ENCODE results near the gene TPM4.
"Not testable (repeated sequence)": the region's sequence is repeated elsewhere in the genome, so short reads cannot be mapped to it uniquely, and the experiment has no call there.

The TPM4 gene

DNA sequence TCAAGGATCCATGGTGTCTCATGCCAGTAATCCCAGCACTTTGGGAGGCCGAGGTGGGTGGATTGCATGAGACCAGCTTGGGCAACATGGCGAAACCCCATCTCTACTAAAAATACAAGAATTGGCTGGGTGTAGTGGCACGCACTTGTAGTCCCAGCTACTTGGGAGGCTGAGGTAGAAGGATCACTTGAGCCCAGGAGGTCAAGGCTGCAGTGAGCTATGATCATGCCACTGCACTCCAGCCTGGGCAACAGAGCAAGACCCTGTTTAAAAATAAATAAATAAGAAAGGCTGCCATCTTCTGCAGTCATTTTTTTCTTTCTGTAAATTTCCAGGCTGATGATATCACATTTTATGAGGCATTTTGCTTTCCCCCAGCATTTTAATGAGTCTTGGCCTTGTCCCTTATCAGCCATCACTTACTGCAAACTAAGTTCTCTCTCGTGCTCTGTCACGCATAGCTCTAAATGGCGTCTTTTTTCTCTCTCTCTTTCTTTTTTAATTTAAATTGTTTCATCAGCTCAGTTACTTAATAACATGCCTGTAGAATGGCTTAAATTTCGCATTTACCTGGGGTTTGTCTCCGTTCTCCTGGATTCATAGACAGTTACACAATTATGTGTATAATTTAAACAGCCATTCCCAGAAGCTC, 23.1 kb downstream of the TPM4 start:
- not testable (repeated sequence) for DNase-seq

DNA sequence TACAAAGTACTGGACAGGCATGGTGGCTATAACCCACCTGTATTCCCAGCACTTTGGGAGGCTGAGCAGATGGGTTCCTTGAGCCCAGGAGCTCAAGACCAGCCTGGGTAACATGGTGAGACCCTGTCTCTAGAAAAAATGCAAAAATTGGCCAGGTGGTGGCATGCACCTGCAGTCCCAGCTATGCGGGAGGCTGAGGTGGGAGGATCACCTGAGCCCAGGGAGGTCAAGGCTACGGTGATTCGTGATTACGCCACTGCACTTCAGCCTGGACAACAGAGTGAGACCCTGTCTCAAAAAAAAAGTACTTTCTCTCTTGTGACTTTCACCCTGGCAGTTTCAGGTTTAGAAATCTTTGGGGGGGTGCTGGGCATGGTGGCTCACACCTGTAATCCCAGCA, 24.2 kb downstream of the TPM4 start:
- no peak for DNase-seq

DNA sequence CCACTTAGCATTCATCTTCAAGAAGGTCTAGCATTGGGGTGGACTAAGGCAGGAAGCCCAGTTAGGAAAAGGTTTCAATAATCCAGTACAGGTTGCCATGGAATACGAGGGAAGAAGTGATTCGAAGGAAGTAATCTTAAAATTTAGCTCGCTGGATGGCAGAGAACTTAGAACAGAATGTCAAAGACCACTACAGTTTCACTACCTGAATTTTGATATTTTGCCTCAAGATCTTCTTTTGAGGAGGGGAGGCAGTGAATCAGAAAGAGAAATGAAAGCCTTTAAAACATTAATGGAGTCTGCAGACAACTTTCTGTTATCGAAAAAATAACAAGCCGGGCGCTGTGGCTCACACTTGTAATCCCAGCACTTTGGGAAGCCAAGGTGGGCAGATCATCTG, 28.4 kb downstream of the TPM4 start:
- no peak for DNase-seq

DNA sequence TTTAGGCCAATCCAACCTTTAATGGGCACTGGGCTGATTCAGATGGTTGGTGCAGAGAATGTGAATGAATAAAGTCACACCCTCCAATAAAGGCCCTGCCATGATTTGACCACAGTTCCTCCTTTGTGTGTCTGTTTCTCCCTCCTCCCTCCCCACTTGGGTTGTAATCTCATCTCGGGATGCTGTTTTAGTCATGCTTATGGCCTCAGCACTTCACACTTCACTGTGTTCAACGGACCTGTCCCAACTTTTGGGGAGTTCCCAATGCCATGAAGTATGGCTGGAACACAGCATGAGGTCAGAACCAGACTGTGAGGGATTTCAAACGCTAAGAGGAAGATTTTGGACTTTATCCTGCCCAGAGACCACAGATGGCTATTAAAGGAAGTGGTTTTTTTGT, 29.8 kb downstream of the TPM4 start:
- peak; percentile 89 to 97 (median 93) for DNase-seq

DNA sequence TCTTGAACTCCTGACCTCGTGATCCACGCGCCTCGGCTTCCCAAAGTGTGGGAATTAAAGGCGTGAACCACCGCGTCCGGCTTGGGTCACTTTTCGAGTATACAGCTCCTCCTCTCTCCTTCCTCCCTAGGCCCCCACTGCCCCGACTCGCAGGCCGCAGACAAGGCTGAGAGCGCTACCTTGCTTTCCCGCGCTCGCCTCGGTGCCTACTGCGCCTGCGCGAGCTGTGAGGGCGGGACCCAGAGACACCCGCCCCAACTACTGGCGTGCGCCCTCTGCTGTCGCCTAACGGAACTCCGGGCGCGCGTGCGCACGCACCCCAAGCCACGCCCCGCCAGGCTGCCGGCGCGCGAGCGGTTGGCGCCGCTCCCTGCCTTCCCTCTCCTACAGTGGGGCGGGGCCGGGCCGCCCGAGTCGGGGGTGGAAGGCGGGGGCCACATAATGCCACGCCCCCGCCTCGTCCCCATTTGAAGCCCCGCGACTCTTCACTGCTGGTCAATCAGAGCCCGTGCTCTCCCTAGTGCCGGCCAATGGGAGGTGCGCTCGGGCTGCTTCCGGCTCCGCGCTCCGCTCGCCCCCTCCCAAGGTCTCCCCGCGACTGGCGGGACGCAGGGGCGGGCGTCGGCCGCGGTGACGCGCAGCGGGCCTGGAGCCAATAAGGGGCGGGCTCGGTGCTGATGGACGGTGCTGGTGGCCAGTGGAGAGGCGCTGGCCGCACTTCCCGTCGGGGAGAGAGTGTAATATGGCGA, 35.0 kb downstream of the TPM4 start, which contains the start of gene RAB8A:
TSS of gene RAB8A (plus strand) at position 730 of the 749 bp plus-strand sequence. CDS start at position 743, 13 bp downstream.
- peak; percentile 100 for DNase-seq

DNA sequence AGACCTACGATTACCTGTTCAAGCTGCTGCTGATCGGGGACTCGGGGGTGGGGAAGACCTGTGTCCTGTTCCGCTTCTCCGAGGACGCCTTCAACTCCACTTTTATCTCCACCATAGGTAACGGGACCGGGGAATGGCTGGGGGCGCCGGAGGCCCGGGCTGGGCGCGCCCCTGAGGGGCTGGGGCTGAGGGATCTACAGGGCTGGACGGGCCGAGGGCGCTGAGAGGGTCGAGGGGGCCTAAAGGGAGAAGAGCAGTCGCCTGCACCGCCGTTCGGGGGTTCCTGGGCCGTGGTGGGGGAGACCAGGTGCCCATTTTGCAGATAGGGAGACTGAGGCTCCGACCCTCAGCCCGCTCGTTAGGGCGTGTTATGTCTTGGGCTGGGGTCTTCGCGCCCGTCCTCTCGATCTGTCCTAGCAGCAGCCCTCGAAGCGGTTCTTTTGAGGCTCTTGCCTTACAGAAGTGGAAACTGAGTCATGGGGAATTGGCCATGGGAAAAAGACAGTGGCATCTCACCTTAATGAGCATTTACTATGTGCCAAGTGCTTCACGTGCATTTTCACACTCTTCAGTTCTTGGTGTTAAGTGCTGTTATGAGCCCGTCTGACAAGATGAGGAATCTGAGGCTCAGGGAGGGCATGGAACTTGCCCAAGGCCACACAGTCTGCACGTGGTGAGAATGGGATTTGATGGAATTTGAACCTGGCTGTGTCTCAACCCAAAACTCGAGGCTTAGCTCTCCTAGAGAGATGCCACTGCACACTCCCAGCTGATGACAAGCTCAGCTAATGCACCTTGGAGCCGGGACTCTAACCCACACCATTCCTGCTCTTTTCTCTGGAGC, 35.8 kb downstream of the TPM4 start:
- no peak for DNase-seq

DNA sequence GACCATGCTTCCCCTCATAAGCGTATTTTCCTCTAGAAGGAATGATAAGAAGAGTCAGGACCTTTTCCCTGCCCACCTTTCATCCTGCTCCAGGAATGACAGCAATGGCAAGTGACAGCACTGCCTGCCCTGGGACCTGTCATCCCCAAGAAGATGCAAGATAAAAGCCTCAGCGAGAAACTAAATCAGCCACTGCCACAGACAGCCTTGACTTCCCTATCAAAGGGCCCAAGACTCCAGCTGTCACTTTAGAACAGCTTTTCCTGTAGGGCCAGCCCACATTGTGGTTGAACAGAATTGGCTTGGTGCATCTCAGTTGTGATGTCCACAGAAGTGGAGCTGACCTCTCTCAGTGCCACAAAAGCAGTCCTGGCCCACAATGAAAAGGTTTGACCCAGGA, 36.5 kb downstream of the TPM4 start:
- peak in 2 of 3 donors; percentile 36 to 41 for DNase-seq

DNA sequence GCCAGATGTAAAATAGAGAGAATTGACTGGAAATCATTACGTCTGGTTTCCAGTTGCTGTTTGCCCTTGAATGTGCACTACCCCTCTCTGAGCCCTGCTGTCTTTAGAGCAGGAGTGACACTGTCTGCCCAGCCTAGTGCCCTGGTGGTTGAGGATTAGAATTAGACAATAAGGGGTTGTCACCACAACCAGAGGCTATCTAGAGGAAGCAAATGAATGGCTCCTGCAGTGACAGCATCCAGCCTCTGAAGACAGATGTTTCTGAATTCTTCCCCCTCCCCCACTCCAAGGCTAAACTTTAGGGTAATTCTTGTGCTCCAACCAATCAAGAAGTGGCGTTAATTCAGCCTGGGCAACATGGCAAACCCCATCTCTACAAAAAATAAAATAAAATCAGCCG, 37.4 kb downstream of the TPM4 start:
- DNase-seq = peak in 2 of 3 donors; percentile 28 to 52

DNA sequence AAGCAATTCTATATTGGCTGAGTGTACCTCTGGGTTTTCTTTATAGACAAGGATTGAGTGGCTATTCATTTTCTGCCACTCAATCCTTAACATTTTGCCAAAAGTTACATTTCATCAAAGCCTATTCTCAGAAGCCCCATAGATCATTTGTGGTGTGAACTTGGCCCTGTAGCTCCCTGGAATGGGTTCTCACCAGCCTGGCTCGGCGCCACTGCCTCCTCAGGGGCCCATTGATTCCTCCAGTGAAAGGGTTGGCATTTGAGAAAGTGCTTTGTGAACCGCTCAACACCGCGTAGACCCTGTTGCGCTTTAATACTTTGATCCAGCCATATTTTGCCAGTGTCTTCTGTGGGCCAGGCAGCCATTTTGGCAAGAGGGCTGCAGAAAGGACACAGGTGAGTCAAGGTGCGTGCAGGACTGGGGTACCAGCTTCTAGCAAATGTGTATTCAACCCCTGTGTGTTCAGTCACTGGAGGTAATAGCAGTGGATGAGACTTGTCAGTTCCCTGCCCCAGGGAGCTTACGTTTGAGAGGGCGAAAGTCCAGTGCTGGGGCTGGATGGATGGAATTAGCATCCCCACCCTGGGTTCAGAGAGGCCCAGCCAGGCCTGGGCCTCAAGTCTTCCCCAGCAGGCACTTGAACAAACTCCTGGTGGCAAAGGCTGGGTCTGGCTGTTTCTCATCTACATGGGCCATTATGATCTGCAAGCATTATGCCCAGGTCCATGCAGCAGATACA, 39.2 kb downstream of the TPM4 start:
- no peak for DNase-seq

DNA sequence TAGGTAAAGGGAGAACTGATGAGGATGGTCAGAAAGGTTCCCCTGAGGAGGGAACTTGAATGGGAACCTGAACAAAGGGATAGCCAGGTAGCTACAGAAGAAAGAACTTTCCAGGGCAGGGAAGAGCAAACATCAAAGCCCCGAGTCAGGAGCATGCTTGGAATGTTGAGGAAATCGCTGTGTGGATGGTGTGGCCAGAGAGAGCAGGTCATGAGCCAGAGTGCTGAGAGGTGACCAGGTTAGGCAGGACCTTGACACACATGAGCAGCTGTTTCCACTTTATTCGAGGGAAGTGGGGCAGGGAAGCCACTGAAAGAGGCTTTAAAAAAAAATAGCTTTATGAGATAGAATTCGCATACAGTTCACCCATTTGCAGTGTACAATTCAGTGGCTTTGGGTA, 39.8 kb downstream of the TPM4 start:
- no peak for DNase-seq

DNA sequence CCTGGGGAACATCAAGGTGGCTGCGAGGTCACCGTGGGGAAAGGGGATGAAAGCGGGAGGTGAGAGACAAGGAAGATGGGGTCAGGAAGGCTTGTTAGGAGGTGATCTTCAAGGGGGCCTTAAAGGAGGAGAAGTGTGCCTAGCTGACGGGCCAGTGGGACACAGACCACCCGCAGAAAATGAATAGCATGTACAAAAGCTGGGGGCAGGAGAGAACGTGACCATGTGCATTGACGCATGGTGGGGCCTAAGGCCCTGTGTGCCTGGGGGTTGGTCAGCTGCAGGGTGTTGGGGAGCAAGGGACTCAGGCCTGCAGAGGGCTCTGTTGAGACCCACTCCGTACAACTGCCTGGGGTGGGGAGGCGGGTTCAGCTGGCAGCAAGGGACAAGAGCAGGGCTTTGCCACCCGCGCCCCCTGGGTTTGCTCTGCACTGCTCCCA, 41.3 kb downstream of the TPM4 start:
- DNase-seq = peak in 2 of 3 donors; percentile 33 to 55

DNA sequence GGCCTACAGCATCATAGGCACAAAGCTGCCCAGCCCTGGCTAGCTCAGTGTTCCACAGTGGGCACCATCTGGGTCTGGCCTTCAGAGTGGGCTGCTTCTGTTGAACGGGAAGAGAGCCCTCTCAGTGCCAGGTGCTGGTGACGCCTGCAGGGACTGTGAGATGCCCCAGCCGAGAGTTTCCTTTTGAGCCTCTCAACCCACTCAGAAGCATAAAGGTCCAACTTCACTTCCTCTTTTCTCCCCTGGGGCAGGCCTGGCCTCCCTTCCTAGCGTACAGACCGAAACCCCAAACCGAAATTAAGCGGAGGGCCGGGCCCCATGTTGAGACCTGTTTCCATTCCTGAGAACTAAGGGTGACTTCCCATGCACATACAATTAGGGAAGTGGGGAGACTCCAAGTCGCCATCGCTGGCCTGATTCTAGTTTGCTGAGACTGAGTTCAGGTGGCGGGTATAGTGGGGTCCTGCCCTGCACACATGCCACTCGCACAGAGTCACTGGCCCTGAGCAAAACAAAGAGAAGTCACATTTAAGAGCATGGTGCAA, 42.3 kb downstream of the TPM4 start:
- peak; percentile 95 to 99 (median 96) for DNase-seq

DNA sequence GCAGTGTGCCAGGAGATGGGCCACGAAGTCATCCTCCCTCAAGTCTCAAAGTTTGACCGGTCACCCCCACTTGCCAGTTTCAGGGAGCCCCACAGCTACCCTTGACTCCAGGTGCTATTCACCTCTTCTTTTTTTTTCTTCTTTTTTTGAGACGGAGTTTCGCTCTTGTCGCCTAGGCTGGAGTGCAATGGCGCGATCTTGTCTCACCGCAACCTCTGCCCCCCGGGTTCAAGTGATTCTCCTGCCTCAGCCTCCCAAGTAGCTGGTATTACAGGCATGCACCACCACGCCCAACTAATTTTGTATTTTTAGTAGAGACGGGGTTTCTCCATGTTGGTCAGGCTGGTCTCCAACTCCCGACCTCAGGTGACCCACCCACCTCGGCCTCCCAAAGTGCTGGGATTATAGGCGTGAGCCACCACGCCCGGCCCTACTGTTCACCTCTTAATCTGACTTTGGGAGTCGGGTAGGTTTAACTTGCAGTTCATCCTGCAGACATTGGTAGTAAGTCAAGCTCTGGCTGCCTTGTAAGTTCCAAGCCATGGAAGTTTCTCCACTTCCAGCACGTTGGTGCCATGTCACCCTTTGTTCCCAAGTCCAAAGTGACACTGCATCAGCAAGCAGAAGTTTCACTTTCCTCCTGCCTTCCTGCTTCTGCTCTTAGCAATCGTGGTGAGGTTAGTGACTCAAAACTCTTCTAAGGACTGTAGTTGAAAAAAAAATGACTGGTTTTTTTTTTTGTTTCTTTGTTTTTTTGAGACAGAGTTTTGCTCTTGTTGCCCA, 43.0 kb downstream of the TPM4 start:
- DNase-seq = peak; percentile 91 to 98 (median 96)

DNA sequence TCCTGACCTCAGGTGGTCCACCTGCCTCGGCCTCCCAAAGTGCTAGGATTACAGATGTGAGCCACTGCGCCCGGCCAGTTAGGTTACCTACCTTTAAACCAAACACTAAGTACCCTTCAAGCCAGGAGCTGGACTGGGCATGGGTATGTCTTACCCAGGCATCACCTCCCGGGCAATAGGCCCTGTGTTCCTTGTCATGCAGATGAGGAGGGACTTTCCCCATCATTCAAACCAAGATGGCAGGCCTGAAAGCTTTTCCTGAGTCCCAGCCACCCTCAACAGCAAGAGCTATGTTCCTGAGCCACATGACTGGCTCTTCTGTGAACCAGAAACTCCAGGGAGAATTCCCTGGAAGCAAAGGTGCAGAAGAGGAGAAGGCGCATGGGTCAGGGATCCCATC, 44.8 kb downstream of the TPM4 start:
- DNase-seq = no peak

DNA sequence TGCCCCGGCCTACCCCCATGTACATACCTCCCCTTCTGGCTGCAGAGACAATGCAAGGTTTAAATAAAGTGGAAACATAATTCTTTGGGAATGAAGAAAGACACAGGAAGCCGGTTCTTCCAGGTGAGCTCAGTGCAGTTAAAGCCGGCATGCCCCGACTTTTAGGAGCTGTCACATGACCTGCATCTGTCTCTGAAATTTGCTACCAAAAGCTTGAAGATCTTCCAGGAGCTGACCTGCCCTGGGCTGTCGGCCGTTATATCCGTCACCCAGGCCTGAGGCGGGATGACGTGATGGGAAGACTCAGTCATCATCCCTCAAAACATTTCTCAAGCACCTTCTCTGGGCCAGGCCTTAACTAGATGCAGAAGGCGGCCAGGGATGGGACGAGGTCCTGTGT, 45.7 kb downstream of the TPM4 start:
- no peak for DNase-seq

DNA sequence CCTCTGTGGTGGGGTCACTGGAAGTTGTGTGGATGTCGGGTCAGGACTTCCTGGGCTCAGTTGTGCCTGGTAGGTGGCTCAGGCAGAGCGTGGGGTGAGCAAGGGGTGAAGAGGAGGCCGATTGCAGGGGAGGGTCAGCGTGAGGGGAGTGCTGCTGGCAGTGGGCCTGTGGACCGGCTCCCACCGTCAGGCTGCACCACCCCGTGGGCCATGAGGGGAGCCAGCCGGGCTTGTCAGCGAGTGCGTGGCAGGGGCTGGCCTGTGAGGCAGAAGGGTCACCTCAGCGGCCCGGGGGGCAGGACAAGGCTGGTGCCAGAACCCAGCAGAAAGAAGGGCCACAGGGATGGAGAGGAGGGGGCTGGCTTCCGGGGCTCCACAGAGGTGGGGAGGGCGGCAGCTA, 48.7 kb downstream of the TPM4 start:
- no peak for DNase-seq

DNA sequence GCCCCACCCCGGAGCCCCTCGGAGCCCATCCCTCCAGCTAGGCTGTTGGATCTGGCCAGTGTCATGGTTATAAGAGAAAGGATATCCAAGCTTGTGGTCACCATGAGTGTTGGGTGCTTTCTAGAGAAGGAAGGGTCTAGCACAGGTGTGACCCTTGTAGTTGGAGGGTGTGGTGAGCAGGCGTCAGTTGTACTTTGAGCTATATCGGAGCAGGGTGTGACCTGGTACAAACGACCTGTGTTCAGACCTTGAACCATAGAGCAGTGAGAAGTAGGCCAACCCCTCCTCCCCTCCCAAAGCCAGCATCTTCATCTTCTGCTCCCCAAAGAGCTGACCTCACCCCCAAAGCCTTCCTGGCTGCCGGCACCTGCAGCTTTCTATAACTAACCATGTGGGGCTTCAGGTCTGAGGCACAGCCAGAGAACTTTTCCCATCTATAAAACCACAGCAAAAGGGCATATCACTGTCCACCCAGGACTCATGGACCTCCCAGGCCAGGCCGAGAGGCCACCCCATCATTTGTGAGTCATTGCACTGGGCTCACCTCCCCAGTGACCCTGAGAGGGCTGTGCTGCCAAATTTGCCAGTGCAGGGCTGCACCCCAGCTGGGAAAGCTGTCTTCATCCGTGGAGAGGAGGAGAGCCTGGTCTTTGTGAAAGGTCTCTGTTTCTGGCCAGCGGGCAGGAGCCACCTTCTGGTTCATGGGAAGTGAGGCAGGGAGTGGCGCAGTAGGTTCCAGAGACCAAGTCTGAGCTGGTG, 49.6 kb downstream of the TPM4 start:
- no peak for DNase-seq

DNA sequence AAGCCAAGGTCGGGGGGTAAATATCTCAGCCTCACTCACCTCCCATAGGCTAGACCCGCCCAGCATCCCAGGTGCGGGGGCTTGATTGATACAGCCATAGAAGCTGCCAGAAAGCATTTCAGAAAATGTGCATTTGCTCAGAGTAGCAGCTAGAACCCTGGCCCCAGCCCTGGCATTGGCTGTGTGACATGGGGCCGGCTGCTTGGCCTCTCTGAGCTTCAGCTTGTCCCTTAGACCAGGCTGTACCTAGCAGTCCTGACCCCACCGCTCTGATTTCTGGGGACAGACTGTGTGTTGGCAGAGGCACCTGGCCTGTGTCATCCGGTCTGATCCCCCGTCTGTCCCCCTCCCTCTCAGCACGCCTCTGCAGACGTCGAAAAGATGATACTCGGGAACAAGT, 50.8 kb downstream of the TPM4 start:
- DNase-seq = no peak

DNA sequence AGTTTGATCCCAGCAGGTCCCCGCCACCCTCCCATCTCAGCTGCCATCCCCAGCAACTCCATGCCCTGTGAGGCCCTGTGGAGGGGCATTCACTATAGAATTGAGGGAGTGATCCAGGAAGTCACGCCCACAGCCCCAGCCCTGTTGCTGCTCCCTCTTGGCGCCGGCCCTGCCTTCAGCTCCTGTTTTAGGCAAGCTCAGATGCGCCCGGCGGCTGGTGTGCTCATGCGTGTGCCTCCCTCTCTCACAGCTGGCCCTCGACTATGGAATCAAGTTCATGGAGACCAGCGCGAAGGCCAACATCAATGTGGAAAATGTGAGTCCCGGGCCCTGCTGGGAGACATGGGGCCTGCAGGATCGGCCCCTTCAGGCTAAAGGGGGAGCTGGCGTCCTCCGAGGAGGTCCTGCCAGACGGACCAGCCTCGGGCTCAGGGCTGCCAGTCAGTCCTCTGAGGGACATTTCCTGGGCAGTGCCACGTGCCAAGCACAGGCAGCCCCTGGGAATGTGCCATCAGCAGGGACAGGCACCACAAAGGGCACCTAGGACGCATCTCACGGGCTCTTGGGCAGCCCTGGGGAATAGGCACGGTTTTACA, 51.6 kb downstream of the TPM4 start:
- DNase-seq = no peak

DNA sequence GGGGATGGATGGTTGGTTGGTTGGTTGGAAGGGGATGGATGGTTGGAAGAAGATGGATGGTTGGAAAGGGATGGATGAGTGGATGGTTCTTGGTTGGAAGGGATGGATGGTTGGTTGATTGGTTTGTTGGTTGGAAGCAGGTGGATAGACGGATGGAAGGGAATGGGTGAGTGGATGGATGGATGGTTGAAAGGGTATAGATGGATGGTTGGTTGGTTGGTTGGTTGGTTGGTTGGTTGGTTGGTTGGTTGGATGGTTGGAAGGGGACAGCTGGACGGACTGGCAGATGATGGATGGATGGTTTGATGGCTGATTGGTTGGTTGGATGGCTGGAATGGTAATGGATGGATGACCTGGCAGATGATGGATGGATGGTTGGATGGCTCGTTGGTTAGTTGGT, 55.4 kb downstream of the TPM4 start:
- no peak for DNase-seq

All from suppressor macrophage treated with lipopolysaccharide for 1 hour (primary cell).